ENCODE results near the gene HAX1. TPM values are rescaled to one million over a fixed set of nuclear protein-coding genes. Genes with fewer than 3 reads are reported as not detected.

Gene HAX1
- total RNA-seq, 4 donors from 2014 or later: 66.0 to 88.3 (median 78.4) TPM

DNA sequence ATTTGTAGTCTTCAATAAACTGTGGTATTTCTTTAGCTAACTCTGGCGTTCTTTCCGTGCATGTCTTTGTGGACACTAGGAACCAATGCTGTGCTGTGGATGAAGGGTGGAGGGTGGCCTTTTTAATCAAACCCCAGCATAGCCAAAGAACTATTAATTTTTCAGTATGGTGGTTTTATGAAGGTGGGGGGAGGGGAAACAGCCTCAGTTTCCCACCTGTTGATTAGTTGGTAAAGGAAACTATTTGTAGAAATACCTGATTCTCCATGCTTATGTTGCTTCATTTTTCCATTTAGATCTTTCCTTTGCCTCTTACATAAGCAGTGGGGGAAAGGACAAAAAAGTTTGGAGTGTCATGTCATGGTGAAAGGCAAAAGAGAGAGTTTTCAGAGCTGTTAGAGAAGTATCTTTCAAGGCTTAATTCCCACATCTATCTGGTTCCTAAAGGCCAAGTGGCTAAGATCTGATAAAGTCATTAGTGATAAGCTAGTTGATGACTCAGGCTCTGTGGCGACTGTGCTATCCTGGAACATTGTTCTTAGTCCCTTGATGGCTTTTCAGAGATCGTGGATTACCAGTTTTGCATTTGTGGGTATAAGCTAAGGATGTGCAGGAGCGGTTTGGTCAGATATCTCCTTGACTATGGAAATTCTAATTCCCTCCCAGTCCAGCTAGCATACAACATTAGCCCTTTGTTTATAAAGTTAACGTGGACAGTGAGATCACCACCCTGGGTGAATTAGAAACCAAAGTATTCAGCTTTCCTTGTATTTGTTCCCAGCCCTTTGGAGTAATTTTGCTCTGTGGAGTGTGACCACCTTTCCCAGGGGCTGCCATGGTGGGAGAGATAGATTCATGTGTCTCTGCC lies 8.7 kb upstream of the HAX1 start:
- DNase-seq (ENCODE audit: low spot score in 2 of 2): no peak
- Histone ChIP-seq H3K27ac (no peak overlapping the region), H3K27me3 (no peaks in the 10 kb centered on the region), H3K36me3 (peaks cover 88% of the 10 kb centered on the region), H3K4me1 (no peaks in the 10 kb centered on the region), H3K4me3 (no peak overlapping the region), H3K9me3 (no peaks in the 10 kb centered on the region)
- TF ChIP-seq POLR2A (IDR thresholded peaks at IDR 0.05): no peak
- no peak for TF ChIP-seq POLR2AphosphoS5 (IDR thresholded peaks at IDR 0.05)
- TF ChIP-seq EP300 (IDR thresholded peaks at IDR 0.05): no peak
- TF ChIP-seq CTCF (IDR thresholded peaks at IDR 0.05): no peak
- WGBS: 66% methylated on average over 6 of the region's 6 CpGs

- no peak for DNase-seq (ENCODE audit: low spot score in 2 of 2)
- H3K27me3 ChIP-seq: no peaks in the 10 kb centered on the region
- H3K9me3 ChIP-seq: no peaks in the 10 kb centered on the region
- H3K36me3 ChIP-seq: peaks cover 88% of the 10 kb centered on the region
- H3K4me3 ChIP-seq: no peak overlapping the region
- TF ChIP-seq CTCF (IDR thresholded peaks at IDR 0.05) (no peak), POLR2AphosphoS5 (IDR thresholded peaks at IDR 0.05) (no peak), EP300 (IDR thresholded peaks at IDR 0.05) (no peak), POLR2A (IDR thresholded peaks at IDR 0.05) (no peak)
- 56% methylated on average over 1 of the region's 1 CpG for WGBS
- H3K4me1 ChIP-seq: no peaks in the 10 kb centered on the region
- H3K27ac ChIP-seq: no peak overlapping the region
Measured at GRCh38 chr1:154264454-154264853, 8.0 kb upstream of the HAX1 start.

- no peaks in the 10 kb centered on the region for H3K27me3 ChIP-seq
- H3K4me3 ChIP-seq: no peak overlapping the region
- 70% methylated on average over 4 of the region's 4 CpGs for WGBS
- H3K4me1 ChIP-seq: no peaks in the 10 kb centered on the region
- H3K9me3 ChIP-seq: no peaks in the 10 kb centered on the region
- no peak for DNase-seq (ENCODE audit: low spot score in 2 of 2)
- H3K36me3 ChIP-seq: peaks cover 87% of the 10 kb centered on the region
- TF ChIP-seq CTCF (IDR thresholded peaks at IDR 0.05) (no peak), POLR2A (IDR thresholded peaks at IDR 0.05) (no peak), EP300 (IDR thresholded peaks at IDR 0.05) (no peak), POLR2AphosphoS5 (IDR thresholded peaks at IDR 0.05) (no peak)
- no peak overlapping the region for H3K27ac ChIP-seq
Measured at GRCh38 chr1:154265586-154265985, 6.8 kb upstream of the HAX1 start.

DNA sequence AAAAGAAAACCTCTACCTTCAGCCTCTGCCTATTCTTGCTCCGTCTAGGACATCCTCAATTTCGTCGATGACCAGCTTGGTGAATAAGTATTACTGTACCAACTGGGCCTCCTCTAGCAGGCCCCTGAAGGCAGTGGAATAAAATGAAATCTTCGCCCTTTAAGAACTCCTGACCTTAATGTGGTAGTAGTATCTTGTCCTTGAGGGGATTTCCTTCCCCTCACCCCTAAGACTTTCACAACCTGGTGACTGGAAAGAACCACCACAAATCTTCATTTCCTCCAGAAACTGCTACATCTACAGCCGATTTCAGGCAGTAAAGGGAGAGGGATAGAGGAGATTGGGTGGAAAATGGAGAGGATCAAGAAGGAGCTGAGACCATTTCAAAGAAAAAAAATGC lies 1.6 kb upstream of the HAX1 start:
- no peak for DNase-seq (ENCODE audit: low spot score in 2 of 2)
- WGBS: 86% methylated on average over 5 of the region's 5 CpGs
- Histone ChIP-seq H3K27ac (no peak overlapping the region), H3K9me3 (no peaks in the 10 kb centered on the region), H3K36me3 (peaks cover 52% of the 10 kb centered on the region), H3K27me3 (no peaks in the 10 kb centered on the region), H3K4me3 (no peak overlapping the region), H3K4me1 (peaks cover 15% of the 10 kb centered on the region)
- no peak for TF ChIP-seq POLR2A (IDR thresholded peaks at IDR 0.05)
- TF ChIP-seq EP300 (IDR thresholded peaks at IDR 0.05): no peak
- no peak for TF ChIP-seq POLR2AphosphoS5 (IDR thresholded peaks at IDR 0.05)
- TF ChIP-seq CTCF (IDR thresholded peaks at IDR 0.05): no peak

DNA sequence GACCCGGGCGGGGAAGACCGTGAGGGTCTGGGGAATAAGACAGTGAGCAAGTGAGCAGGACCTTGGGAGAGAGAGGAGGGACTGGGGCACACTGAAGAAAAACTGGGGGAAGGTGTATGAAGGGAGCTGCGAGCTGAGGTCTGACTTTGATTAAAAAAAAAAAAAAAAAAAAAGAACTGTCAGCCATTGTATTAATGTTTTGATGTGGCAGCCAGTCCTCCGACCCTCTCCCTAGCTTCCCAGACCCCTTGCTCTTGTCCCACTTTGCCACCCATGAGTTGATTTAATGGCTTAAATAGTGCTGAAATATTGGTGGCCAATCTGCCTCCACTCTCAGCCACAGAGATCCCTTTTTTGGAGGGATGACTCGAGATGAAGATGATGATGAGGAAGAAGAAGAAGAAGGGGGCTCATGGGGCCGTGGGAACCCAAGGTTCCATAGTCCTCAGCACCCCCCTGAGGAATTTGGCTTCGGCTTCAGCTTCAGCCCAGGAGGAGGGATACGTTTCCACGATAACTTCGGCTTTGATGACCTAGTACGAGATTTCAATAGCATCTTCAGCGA lies 652 bp downstream of the HAX1 start:
- peaks cover 36% of the 10 kb centered on the region for H3K36me3 ChIP-seq
- TF ChIP-seq POLR2AphosphoS5 (IDR thresholded peaks at IDR 0.05): no peak
- no peak for TF ChIP-seq CTCF (IDR thresholded peaks at IDR 0.05)
- no peak for TF ChIP-seq POLR2A (IDR thresholded peaks at IDR 0.05)
- no peak for TF ChIP-seq EP300 (IDR thresholded peaks at IDR 0.05)
- 37% methylated on average over 13 of the region's 13 CpGs for WGBS
- peak overlapping the region; percentile 86 for H3K4me3 ChIP-seq
- H3K4me1 ChIP-seq: peaks cover 15% of the 10 kb centered on the region
- DNase-seq (ENCODE audit: low spot score in 2 of 2): no peak
- no peaks in the 10 kb centered on the region for H3K27me3 ChIP-seq
- peak overlapping the region; percentile 89 for H3K27ac ChIP-seq
- no peaks in the 10 kb centered on the region for H3K9me3 ChIP-seq

All from suprapubic skin (tissue), 4 donors.